ENCODE data around the gene RASAL2. TPM values are rescaled to one million over a fixed set of nuclear protein-coding genes. Genes with fewer than 3 reads are reported as not detected.
A peak's percentile ranks its signal among the peaks of the same experiment; 100 is the strongest.
"Not testable (repeated sequence)": the region's sequence is repeated elsewhere in the genome, so short reads cannot be mapped to it uniquely, and the experiment has no call there.

RASAL2 gene
- polyA plus RNA-seq, 2 of the 4 experiments (the other 2 are of a cell fraction): 7.1 to 17.6 TPM

- 95% methylated on average over 4 of the region's 4 CpGs for WGBS (ENCODE audit: missing lambda C conversion rate)
- Histone ChIP-seq H3K4me1 (peaks cover 18% of the 10 kb centered on the region; the same call in 2 of the 3 replicates), H3K4me3 (no peak overlapping the region), H3K27ac (no peak overlapping the region), H3K9me3 (no peaks in the 10 kb centered on the region), H3K4me2 (no peak overlapping the region)
- DNase-seq (ENCODE audit: low read depth in 1 of 2, low spot score in 1 of 2): no peak
- no peak for ATAC-seq
- ChIA-PET POLR2A (no interaction called here), CTCF (interaction anchor here (0.6 kb wide), 1 partner anchor 170 kb away, joined by 3 read pairs; no protein-coding TSS in a partner anchor)
- no peak for FAIRE-seq
- TF ChIP-seq POLR2A (IDR thresholded peaks at IDR 0.05; ENCODE audit: low read length) (no peak), ZFP36 (IDR thresholded peaks at IDR 0.05; ENCODE audit: borderline replicate concordance, partially characterized antibody) (no peak), JUN (IDR thresholded peaks at IDR 0.05) (no peak), CHD2 (IDR thresholded peaks at IDR 0.05; ENCODE audit: low read length, partially characterized antibody) (no peak), HDAC2 (IDR thresholded peaks at IDR 0.05) (no peak), RFX5 (IDR thresholded peaks at IDR 0.05) (no peak), HOXA7 (CRISPR knock-in tag; IDR thresholded peaks at IDR 0.05) (no peak), TFCP2L1 (CRISPR knock-in tag; IDR thresholded peaks at IDR 0.05) (no peak), RARB (CRISPR knock-in tag; IDR thresholded peaks at IDR 0.05) (no peak), ZC3H11A (IDR thresholded peaks at IDR 0.05) (no peak), MYC (IDR thresholded peaks at IDR 0.05; ENCODE audit: borderline replicate concordance, low read length) (no peak), PHF8 (IDR thresholded peaks at IDR 0.05; ENCODE audit: borderline replicate concordance, low read depth) (no peak), TP53 (CRISPR knock-in tag; IDR thresholded peaks at IDR 0.05) (no peak), CBX2 (IDR thresholded peaks at IDR 0.05; ENCODE audit: borderline replicate concordance, low read depth) (no peak), NR3C1 (IDR thresholded peaks at IDR 0.05) (no peak), MAFK (IDR thresholded peaks at IDR 0.05; ENCODE audit: partially characterized antibody) (no peak), PBX3 (IDR thresholded peaks at IDR 0.05) (no peak), MAZ (IDR thresholded peaks at IDR 0.05; ENCODE audit: borderline replicate concordance, low read depth, low read length) (no peak), CTCF (IDR thresholded peaks at IDR 0.05) (no peak), RCOR1 (IDR thresholded peaks at IDR 0.05; ENCODE audit: low read depth, low read length) (no peak)
These were observed 26.2 kb downstream of the RASAL2 start for GRCh38 chr1:178120088-178120487.

DNA sequence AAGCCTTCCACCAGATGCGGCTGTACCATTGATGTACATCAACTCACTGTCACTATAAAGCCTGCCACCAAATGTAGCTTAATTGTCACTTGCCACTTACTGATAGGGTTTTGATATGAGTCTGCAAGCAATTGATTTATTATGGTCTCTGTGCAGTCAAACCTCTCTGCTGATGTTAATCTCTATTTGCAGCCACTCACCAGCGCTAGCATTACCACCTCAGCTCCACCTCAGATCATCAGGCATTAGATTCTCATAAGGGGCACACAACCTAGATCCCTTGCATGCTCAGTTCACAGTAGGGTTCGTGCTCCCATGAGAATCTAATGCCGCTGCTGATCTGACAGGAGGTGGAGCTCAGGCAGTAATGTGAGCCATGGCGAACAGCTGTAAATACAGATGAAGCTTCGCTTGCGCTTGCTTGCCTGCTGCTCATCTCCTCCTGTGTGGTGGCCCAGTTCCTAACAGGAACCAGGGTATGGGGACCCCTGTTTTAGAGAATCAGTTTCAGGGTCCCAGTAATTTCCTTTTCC, 26.7 kb downstream of the RASAL2 start:
- POLR2A ChIA-PET; ATAC-seq; H3K4me2 ChIP-seq; DNase-seq (ENCODE audit: low read depth in 1 of 2, low spot score in 1 of 2); H3K9me3 ChIP-seq; CTCF ChIA-PET; H3K27ac ChIP-seq; FAIRE-seq; H3K4me3 ChIP-seq: not testable (repeated sequence)
- H3K4me1 ChIP-seq: peaks cover 23% of the 10 kb centered on the region; the same call in 2 of the 3 replicates
- 92% methylated on average over 7 of the region's 7 CpGs for WGBS (ENCODE audit: missing lambda C conversion rate)

DNA sequence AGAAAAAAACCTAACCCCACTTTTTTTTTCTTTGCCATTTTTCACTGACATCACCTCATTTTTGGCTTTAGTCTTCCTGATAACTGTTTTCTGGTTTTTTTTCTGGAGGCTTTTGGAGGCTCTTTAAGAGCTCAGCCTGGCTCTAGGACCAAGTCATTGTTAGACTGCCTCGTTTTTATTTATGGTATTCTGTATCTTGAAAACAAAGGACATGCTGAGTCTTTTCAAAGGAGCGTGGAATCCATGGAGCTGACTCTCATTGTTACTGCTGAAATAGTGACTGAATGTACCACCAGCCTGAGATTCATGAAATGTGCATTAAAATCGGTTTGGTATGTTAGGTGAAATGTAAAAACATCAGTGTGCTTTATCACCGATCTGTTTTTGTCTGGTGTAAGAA, 28.0 kb downstream of the RASAL2 start:
- POLR2A ChIA-PET: no interaction called here
- DNase-seq (ENCODE audit: low read depth in 1 of 2, low spot score in 1 of 2) (no peak), ATAC-seq (no peak), FAIRE-seq (no peak)
- no peak for TF ChIP-seq NPAS2 (CRISPR knock-in tag; IDR thresholded peaks at IDR 0.05; ENCODE audit: borderline replicate concordance)
- TF ChIP-seq CBX8 (IDR thresholded peaks at IDR 0.05): no peak
- TF ChIP-seq FOXS1 (CRISPR knock-in tag; IDR thresholded peaks at IDR 0.05): no peak
- no peak for TF ChIP-seq NFE2L2 (conservative IDR thresholded peaks at IDR 0.05; ENCODE audit: low read length)
- no peak for TF ChIP-seq HDAC2 (IDR thresholded peaks at IDR 0.05)
- no peak for TF ChIP-seq POLR2A (IDR thresholded peaks at IDR 0.05; ENCODE audit: low read length)
- no peak for TF ChIP-seq RCOR1 (IDR thresholded peaks at IDR 0.05; ENCODE audit: low read depth, low read length)
- no peak for TF ChIP-seq FOSL2 (IDR thresholded peaks at IDR 0.05)
- no peak for TF ChIP-seq FOSL2 (CRISPR knock-in tag; IDR thresholded peaks at IDR 0.05)
- no peak for TF ChIP-seq HMGXB4 (CRISPR knock-in tag; IDR thresholded peaks at IDR 0.05; ENCODE audit: borderline replicate concordance)
- TF ChIP-seq MYC (IDR thresholded peaks at IDR 0.05; ENCODE audit: borderline replicate concordance, low read length): no peak
- no peak for TF ChIP-seq RAD21 (conservative IDR thresholded peaks at IDR 0.05 in 1 of 2, IDR thresholded peaks at IDR 0.05 in 1 of 2)
- no peak for TF ChIP-seq ZNF302 (CRISPR knock-in tag; IDR thresholded peaks at IDR 0.05)
- Histone ChIP-seq H3K27ac (0 out of 6 replicates have a peak overlapping the region, but pooled peaks of 1 of the 2 experiments have one; percentile 0), H3K9me3 (no peaks in the 10 kb centered on the region), H3K4me3 (no peak overlapping the region), H3K4me1 (peaks cover 36% of the 10 kb centered on the region), H3K4me2 (peak overlapping the region; percentile 3; the same call in 2 of the 3 replicates)
- CTCF ChIA-PET: interaction anchor here (0.7 kb wide), 1 partner anchor 33 kb away, joined by 3 read pairs; no protein-coding TSS in a partner anchor
- WGBS (ENCODE audit: missing lambda C conversion rate): 51% methylated on average over 4 of the region's 4 CpGs

Data from A549 (cell line).